HepG2 (cell line): Measurements from ENCODE around the gene IPO13. TPM values are rescaled to one million over a fixed set of nuclear protein-coding genes. Genes with fewer than 3 reads are reported as not detected.

ENCODE experiments used
- NCOR1 ChIP-seq: fragments of 200-600 bp; sonication (generic); IDR thresholded peaks from 2 replicates; pipeline ENCODE4 v1.7.0; 2017; ENCODE audit warnings: antibody characterized with exemption, low read length, borderline replicate concordance
- NFAT5 ChIP-seq: sonication (generic); formaldehyde crosslinking; IDR thresholded peaks from 2 replicates; pipeline ENCODE4 v1.4.0; 2020; ENCODE audit warnings: missing genetic modification reagents
- ONECUT2 ChIP-seq: sonication (generic); formaldehyde crosslinking; IDR thresholded peaks from 2 replicates; pipeline ENCODE4 v1.4.0; 2020; ENCODE audit warnings: missing genetic modification reagents
- POLR2AphosphoS5 ChIP-seq: IDR thresholded peaks from 2 replicates; pipeline ENCODE4 v1.6.1; 2012; ENCODE audit warnings: low read depth, low read length
- RARA ChIP-seq: IDR thresholded peaks from 2 replicates; pipeline ENCODE4 v1.6.1; 2016; ENCODE audit warnings: missing genetic modification reagents, missing compliant biosample characterization
- SMAD9 ChIP-seq: sonication (generic); formaldehyde crosslinking; IDR thresholded peaks from 2 replicates; pipeline ENCODE4 v1.5.1; 2020; ENCODE audit warnings: mild to moderate bottlenecking, missing genetic modification reagents
- SMC3 ChIP-seq: IDR thresholded peaks from 2 replicates; pipeline ENCODE4 v1.6.1; 2011; ENCODE audit warnings: low read length, improper control_type of control experiment
- SRSF9 ChIP-seq: fragments of 200-400 bp; formaldehyde crosslinking; IDR thresholded peaks from 2 replicates; pipeline ENCODE4 v1.6.1; 2018; ENCODE audit warnings: borderline replicate concordance, mild to moderate bottlenecking, low read depth, low read length; ENCODE audit not compliant: insufficient read depth, poor library complexity, severe bottlenecking
- TAF1 ChIP-seq: sonication (generic); formaldehyde crosslinking; IDR thresholded peaks from 2 replicates; pipeline ENCODE4 v1.4.0; 2020; ENCODE audit warnings: missing genetic modification reagents
- ZBTB49 ChIP-seq: sonication (generic); formaldehyde crosslinking; IDR thresholded peaks from 2 replicates; pipeline ENCODE4 v1.4.0; 2020; ENCODE audit warnings: missing genetic modification reagents, borderline replicate concordance
- ZNF414 ChIP-seq: sonication (generic); formaldehyde crosslinking; IDR thresholded peaks from 2 replicates; pipeline ENCODE4 v1.5.0; 2020; ENCODE audit warnings: missing genetic modification reagents
- ZNF562 ChIP-seq: sonication (generic); formaldehyde crosslinking; IDR thresholded peaks from 2 replicates; pipeline ENCODE4 v1.8.0; 2022; ENCODE audit warnings: missing genetic modification reagents, borderline replicate concordance
- ZNF577 ChIP-seq: sonication (generic); formaldehyde crosslinking; IDR thresholded peaks from 2 replicates; pipeline ENCODE4 v1.4.0; 2020; ENCODE audit warnings: mild to moderate bottlenecking, low read depth, missing genetic modification reagents, borderline replicate concordance
- polyA plus RNA-seq, 8 experiments: library from polyadenylated mRNA; depleted of rRNA in 3 of 8; stranded (reverse) in 7 of 8; unstranded in 1 of 8; fragments of >200 nt; fragmentation: Illumina TruSeq in 4 of 8; extraction: Trizol in 4 of 8; gene quantifications; 2 replicates each; pipeline versions ENCODE4 v1.2.1 to v1.2.3, GENCODE V29; 2011 to 2016; ENCODE audit warnings: low read depth in 4 of 8, missing spikeins in 1 of 8, mixed read lengths in 1 of 8; ENCODE audit not compliant: insufficient read depth in 1 of 8
- total RNA-seq, 5 experiments: library from RNA; depleted of rRNA; stranded (reverse); fragments of >200 nt; fragmentation: Illumina TruSeq; extraction: Trizol; gene quantifications; 2 replicates each; pipeline ENCODE4 v1.2.3, GENCODE V29; 2016; ENCODE audit warnings: low read depth in 1 of 5
- TF ChIP-seq, protein P1 (sequence below): sonication (generic); formaldehyde crosslinking; IDR thresholded peaks from 2 replicates; pipeline ENCODE4 v1.4.0; 2020; ENCODE audit warnings: missing genetic modification reagents
- TF ChIP-seq, protein P2 (sequence below): IDR thresholded peaks from 2 replicates; pipeline ENCODE4 v1.6.1; 2012; ENCODE audit warnings: inconsistent platforms
- TF ChIP-seq, protein P3 (sequence below): sonication (generic); formaldehyde crosslinking; IDR thresholded peaks from 2 replicates; pipeline ENCODE4 v1.4.0; 2020; ENCODE audit warnings: missing genetic modification reagents, mild to moderate bottlenecking, borderline replicate concordance

The IPO13 gene
- total and polyA plus RNA-seq, 2 of the 13 experiments (the other 11 are each of a cell fraction or from before 2014, with no cell fraction given), result 12.9 to 15.6 TPM

DNA sequence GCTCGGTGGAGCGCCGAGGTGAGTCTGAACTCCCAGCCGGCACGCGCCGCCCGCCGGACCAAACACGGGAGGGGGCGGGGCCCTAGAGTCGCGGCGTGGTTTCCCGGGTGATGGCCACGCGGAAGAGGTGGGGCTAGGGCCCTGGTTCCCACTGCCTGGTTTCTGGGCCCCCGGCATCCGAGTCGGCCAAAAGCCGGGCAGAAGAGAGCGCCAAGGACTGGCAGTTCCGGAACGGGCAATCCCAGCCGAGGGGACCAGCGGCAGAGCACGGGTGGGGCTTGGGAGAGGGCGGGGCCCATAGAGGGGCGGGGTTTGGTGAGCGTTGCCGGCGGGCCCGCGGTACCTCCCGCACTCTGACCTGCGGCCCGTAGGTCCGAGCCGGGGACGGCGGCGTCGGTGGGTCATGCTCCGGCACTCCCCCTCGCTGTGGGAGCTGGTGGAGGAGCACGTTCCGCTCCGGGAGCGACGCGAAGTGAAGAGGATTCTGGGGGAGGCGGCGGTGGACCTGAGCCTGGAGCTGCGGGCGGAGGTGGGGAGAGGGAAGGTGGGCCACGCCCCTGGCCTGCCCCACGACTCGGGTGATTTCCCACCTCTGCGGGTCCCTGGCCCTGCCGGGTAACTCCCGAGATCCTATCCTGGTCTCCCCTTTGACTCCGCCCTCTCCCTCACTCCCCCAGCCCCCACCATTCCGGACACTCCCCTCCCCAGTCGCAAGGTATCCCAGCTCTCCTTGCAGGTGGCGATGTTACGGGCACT is 44.9 kb downstream of the IPO13 start, which contains the start of gene CCDC24 (continued):
- no peak for TF ChIP-seq ZNF414
- TF ChIP-seq POLR2AphosphoS5, result peak; percentile 48
- no peak for TF ChIP-seq SMAD9 (CRISPR knock-in tag)
- TF ChIP-seq RARA (CRISPR knock-in tag), result peak; percentile 17; the same call in 1 of the 2 replicates
- TF ChIP-seq ONECUT2 (CRISPR knock-in tag), result no peak
- no peak for TF ChIP-seq NFAT5 (CRISPR knock-in tag)
- peak; percentile 40; the same call in 1 of the 2 replicates for TF ChIP-seq TAF1 (CRISPR knock-in tag)
- no peak for TF ChIP-seq ZBTB49
- TF ChIP-seq, protein P1, sequence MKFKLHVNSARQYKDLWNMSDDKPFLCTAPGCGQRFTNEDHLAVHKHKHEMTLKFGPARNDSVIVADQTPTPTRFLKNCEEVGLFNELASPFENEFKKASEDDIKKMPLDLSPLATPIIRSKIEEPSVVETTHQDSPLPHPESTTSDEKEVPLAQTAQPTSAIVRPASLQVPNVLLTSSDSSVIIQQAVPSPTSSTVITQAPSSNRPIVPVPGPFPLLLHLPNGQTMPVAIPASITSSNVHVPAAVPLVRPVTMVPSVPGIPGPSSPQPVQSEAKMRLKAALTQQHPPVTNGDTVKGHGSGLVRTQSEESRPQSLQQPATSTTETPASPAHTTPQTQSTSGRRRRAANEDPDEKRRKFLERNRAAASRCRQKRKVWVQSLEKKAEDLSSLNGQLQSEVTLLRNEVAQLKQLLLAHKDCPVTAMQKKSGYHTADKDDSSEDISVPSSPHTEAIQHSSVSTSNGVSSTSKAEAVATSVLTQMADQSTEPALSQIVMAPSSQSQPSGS (CRISPR knock-in tag), result no peak
- no peak for TF ChIP-seq ZNF577
- TF ChIP-seq SRSF9, result no peak
- TF ChIP-seq, protein P2, sequence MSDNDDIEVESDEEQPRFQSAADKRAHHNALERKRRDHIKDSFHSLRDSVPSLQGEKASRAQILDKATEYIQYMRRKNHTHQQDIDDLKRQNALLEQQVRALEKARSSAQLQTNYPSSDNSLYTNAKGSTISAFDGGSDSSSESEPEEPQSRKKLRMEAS, result peak; percentile 85
- TF ChIP-seq NCOR1, result no peak
- TF ChIP-seq SMC3, result no peak
- TF ChIP-seq, protein P3, sequence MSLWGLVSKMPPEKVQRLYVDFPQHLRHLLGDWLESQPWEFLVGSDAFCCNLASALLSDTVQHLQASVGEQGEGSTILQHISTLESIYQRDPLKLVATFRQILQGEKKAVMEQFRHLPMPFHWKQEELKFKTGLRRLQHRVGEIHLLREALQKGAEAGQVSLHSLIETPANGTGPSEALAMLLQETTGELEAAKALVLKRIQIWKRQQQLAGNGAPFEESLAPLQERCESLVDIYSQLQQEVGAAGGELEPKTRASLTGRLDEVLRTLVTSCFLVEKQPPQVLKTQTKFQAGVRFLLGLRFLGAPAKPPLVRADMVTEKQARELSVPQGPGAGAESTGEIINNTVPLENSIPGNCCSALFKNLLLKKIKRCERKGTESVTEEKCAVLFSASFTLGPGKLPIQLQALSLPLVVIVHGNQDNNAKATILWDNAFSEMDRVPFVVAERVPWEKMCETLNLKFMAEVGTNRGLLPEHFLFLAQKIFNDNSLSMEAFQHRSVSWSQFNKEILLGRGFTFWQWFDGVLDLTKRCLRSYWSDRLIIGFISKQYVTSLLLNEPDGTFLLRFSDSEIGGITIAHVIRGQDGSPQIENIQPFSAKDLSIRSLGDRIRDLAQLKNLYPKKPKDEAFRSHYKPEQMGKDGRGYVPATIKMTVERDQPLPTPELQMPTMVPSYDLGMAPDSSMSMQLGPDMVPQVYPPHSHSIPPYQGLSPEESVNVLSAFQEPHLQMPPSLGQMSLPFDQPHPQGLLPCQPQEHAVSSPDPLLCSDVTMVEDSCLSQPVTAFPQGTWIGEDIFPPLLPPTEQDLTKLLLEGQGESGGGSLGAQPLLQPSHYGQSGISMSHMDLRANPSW (CRISPR knock-in tag), result no peak
- TF ChIP-seq ZNF562 (CRISPR knock-in tag), result no peak
